Body of pancreas (tissue), 4 donors: Measurements from ENCODE around the gene MYRIP.

ENCODE experiments used
- CTCF ChIP-seq, 7 experiments: fragments of 450-650 bp in 4 of 7; fragments of 200-600 bp in 3 of 7; sonication (generic) in 3 of 7; IDR thresholded peaks; one replicate each; pipeline ENCODE4 v1.5.1; 2016 to 2019; ENCODE audit warnings: antibody characterized with exemption in 7 of 7
- POLR2A ChIP-seq, 3 donors: fragments of 450-650 bp; IDR thresholded peaks; one replicate each; pipeline ENCODE4 v1.6.1; 2016; ENCODE audit warnings: antibody characterized with exemption in 3 of 3, mild to moderate bottlenecking in 2 of 3

DNA sequence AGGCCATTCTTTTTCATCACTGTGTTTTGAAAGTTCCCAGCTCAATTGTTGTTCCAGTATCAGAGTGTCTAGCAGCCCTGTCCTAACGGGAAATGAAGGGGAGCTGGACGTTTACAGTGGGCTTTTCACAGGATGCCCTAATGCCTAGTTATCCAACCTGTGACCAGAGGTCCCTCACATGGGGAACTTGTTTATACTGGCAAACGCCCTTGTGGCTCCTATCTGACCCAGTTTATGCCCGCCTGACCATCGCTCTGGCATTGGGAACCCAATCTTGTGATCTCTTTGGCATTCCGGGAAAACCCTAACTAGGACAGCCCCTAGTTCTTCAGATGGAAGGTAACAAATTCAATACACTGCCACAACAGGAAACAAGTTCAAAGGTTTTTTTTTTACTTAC is 14.5 kb upstream of the MYRIP start:
- TF ChIP-seq CTCF (IDR thresholded peaks at IDR 0.05), result no peak
- TF ChIP-seq POLR2A (IDR thresholded peaks at IDR 0.05), result no peak
